CD4-positive, alpha-beta T cell treated with Interleukin-2 at 100 ng/mL for 4 hours (primary cell): Measurements from ENCODE around the gene SCARB1.

ENCODE experiments used
- DNase-seq: peaks from one replicate; pipeline ENCODE4 v3.0.0-alpha.2; 2020; ENCODE audit warnings: low spot score

Gene SCARB1

GRCh38 chr12:124760560-124760959, 103.1 kb downstream of the SCARB1 start:
- no peak for DNase-seq

- no peak for DNase-seq
Measured at GRCh38 chr12:124759841-124760503, 103.7 kb downstream of the SCARB1 start.

- DNase-seq: no peak
Measured at GRCh38 chr12:124758266-124759220, 105.1 kb downstream of the SCARB1 start.

GRCh38 chr12:124757329-124757728, 106.3 kb downstream of the SCARB1 start:
- DNase-seq: no peak

GRCh38 chr12:124756760-124757159, 106.9 kb downstream of the SCARB1 start:
- DNase-seq: no peak

GRCh38 chr12:124756166-124756565, 107.5 kb downstream of the SCARB1 start:
- DNase-seq: no peak

GRCh38 chr12:124755801-124756148, 107.9 kb downstream of the SCARB1 start:
- DNase-seq: no peak

GRCh38 chr12:124754949-124755800, 108.5 kb downstream of the SCARB1 start:
- DNase-seq: no peak

GRCh38 chr12:124754491-124754890, 109.2 kb downstream of the SCARB1 start:
- no peak for DNase-seq

GRCh38 chr12:124753993-124754392, 109.7 kb downstream of the SCARB1 start:
- no peak for DNase-seq

- DNase-seq: no peak
Measured at GRCh38 chr12:124753228-124753591, 110.5 kb downstream of the SCARB1 start.

GRCh38 chr12:124752437-124753227, 111.0 kb downstream of the SCARB1 start:
- DNase-seq: no peak

- DNase-seq: no peak
Measured at GRCh38 chr12:124751654-124752355, 111.9 kb downstream of the SCARB1 start.

- DNase-seq: no peak
Measured at GRCh38 chr12:124750787-124751471, 112.7 kb downstream of the SCARB1 start.

- no peak for DNase-seq
Measured at GRCh38 chr12:124750149-124750656, 113.5 kb downstream of the SCARB1 start.

- no peak for DNase-seq
Measured at GRCh38 chr12:124749725-124750124, 113.9 kb downstream of the SCARB1 start.

- no peak for DNase-seq
Measured at GRCh38 chr12:124747426-124748161, 116.1 kb downstream of the SCARB1 start.

- no peak for DNase-seq
Measured at GRCh38 chr12:124746649-124747425, 116.8 kb downstream of the SCARB1 start.
